K562 (cell line): ENCODE data around the gene CCDC117.
"Not testable (repeated sequence)": the region's sequence is repeated elsewhere in the genome, so short reads cannot be mapped to it uniquely, and the experiment has no call there.

Experiments used
- BRCA1 ChIP-seq, 2 experiments: fragments of 450-650 bp in 1 of 2; sonication (generic) in 1 of 2; formaldehyde crosslinking in 1 of 2; IDR thresholded peaks; 2 replicates each; pipeline versions ENCODE4 v1.5.0 to v1.6.1; 2017 to 2020; ENCODE audit warnings: mild to moderate bottlenecking in 1 of 2, missing genetic modification reagents in 1 of 2
- CHD1 ChIP-seq: fragments of 200-600 bp; sonication (generic); IDR thresholded peaks from one replicate; pipeline ENCODE4 v1.6.1; 2012; ENCODE audit warnings: mild to moderate bottlenecking, moderate library complexity, low read length, inconsistent platforms
- ILF3 ChIP-seq: fragments of 450-650 bp; IDR thresholded peaks from 2 replicates; pipeline ENCODE4 v1.6.1; 2018; ENCODE audit warnings: antibody characterized with exemption, mild to moderate bottlenecking, moderate library complexity, borderline replicate concordance
- KDM1A ChIP-seq, 2 experiments: fragments of 450-650 bp; IDR thresholded peaks; 2 replicates each; pipeline ENCODE4 v1.6.1; 2016; ENCODE audit warnings: mild to moderate bottlenecking in 2 of 2
- TF ChIP-seq, protein P1 (sequence below): fragments of 450-650 bp; conservative IDR thresholded peaks from 2 replicates; pipeline ENCODE4 v1.6.1; 2016; ENCODE audit warnings: missing genetic modification characterization, low read depth, mild to moderate bottlenecking, missing compliant biosample characterization, moderate library complexity

DNA sequence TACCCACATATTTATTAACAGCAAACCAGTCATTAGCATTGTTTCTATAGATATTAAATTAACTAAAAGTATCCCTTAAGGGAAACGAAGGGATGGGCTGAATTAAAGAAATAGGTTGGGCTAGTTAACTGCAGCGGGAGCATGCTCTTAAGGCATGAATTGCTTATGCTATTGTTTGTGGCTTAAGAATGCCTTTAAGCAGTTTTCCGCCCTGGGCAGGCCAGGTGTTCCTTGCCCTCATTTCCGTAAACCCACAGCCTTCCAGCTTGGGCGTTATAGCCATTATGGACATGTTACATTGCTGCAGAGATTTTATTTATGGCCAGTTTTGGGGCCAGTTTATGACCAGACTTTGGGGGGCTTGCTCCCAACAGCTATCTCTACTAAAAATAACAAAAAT is 32.9 kb downstream of the CCDC117 start:
- TF ChIP-seq CHD1; KDM1A (IDR thresholded peaks at IDR 0.05); ILF3; BRCA1 (IDR thresholded peaks at IDR 0.05); BRCA1 (CRISPR knock-in tag; IDR thresholded peaks at IDR 0.05): not testable (repeated sequence)
- TF ChIP-seq, protein P1, sequence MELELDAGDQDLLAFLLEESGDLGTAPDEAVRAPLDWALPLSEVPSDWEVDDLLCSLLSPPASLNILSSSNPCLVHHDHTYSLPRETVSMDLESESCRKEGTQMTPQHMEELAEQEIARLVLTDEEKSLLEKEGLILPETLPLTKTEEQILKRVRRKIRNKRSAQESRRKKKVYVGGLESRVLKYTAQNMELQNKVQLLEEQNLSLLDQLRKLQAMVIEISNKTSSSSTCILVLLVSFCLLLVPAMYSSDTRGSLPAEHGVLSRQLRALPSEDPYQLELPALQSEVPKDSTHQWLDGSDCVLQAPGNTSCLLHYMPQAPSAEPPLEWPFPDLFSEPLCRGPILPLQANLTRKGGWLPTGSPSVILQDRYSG = not testable (repeated sequence)
